GM12873 (cell line): Measurements from ENCODE around the gene GRHL1.

ENCODE experiments used
- CTCF ChIP-seq: IDR thresholded peaks from 2 replicates; pipeline ENCODE4 v1.5.1; 2012; ENCODE audit warnings: low read depth, mild to moderate bottlenecking, moderate library complexity, low read length, control low read depth; ENCODE audit not compliant: insufficient read depth; ENCODE audit errors: missing control alignments

The GRHL1 gene

DNA sequence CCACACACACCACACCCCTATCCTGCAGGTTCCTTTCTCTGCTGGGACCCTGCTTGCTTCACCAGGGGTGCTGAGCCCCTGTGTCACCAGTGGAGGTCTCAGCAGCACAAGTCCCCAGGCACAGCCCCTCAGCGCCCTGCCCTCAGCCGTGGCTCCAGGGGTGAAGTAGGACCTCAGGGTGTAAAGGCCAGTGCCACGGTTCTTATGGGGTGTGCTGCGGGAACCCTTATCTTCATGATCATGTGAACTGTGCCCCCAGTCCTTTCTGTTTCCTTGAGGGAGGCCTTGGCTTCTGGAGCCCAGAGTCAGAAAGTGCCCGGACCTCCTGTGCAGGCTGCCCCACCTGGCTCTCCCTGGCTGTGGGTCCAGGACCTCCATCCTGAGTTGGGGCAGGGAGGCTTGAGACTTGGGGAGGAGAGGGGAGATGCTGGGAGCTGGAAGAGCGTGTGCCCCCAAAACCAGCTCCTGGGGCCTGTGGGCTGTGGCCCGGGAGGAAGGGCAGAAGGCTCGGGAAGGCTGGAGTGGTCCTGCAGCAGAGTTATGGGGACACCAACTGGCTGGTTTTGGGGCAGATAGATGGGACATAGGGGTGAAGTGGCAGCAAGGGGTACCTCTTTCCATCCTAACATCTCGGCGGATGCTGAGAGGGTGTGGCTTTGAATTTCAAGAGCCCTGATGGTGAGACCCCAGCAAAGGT, 71.6 kb downstream of the GRHL1 start:
- no peak for TF ChIP-seq CTCF

GRCh38 chr2:10026940-10027569, 75.6 kb downstream of the GRHL1 start:
- TF ChIP-seq CTCF, result no peak

DNA sequence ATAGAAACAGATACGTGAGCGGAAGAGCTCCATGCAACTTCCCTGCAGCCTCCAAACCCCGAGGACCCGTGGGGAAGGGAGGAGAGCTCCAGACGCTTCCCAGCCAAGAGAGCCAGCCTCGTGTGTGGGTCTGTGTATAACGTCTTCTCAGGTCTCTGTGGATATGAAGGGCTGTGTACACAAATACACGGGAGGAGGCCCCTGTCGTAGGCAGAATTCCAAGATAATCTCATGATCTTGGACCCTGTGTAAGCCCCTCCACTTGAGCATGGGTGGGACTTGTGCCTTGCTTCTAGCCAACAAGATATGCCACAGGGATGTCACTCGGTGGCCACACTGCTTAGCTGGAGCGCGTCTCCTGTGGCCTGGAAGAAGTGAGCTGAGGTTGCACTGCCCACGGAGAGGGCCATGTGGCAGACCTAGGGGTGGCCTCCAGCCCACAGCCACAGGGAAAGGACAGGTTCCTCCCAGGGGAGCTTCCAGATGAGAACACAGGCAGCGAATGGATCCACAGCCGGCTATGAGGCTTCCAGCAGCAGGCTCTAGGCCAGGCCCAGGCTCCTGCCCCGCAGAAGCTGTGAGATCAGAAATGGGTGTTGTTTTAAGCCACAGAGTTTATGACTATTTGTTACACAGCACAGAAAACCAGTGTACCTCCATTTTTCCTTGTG, 76.3 kb downstream of the GRHL1 start:
- TF ChIP-seq CTCF, result no peak

GRCh38 chr2:10028407-10028987, 77.0 kb downstream of the GRHL1 start:
- peak; percentile 47 for TF ChIP-seq CTCF

DNA sequence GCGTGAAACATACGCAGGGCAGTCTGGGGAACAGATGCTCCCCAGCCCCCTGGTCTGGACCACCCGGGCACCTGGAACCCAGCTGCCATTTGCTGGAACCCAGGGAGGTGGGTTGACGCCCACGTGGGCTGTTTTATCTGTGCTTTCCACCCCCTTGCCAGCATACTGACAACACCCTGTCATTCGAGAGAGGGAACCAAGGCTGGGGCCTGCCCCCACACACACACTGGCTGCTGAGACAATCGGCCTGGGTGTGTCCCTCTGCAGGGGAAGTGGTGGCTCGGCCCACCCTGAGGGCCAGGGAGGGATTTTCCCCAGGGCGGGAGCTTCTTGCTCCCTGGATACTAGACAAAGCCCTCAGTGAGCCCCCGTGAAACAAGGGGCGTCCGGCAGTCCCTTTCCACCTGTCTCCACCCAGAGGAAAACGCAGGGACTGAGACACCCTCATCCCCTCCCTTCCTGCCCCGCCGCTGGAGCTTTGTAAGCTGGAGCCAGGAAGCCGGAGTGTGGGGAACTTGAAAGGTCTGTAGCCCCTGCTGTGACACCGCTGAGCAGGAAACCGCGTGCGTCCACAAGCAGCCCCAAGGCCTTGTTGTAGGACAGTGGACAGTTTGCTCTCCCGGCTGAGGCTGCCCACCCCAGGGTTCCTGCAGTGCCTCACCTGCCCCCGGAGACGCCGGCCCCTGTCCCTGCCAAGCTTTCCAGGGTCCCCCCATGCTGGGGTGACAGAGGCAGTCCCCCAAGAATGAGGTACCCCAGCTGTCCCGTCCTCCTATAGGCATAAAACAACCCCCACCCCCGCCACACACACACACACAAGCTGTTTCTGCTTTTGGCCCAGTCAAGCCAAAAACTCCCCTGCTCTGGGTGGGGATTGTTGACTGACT, 77.7 kb downstream of the GRHL1 start:
- no peak for TF ChIP-seq CTCF

GRCh38 chr2:10029875-10030223, 78.4 kb downstream of the GRHL1 start:
- TF ChIP-seq CTCF, result no peak
